HepG2 (cell line): Measurements from ENCODE around the gene CCDC86. TPM values are rescaled to one million over a fixed set of nuclear protein-coding genes. Genes with fewer than 3 reads are reported as not detected.

Experiments used
- ATAC-seq: fragments of 200-7000 bp; cut with Tn5 transposase; 3 replicates; pipeline ENCODE4 v1.9.1; 2020; ENCODE audit warnings: mild to moderate bottlenecking, moderate library complexity
- BruUV-seq: library from RNA; stranded (reverse); fragments of 400-500 nt; replicated peaks from 2 replicates; lab custom pipeline; 2021; lab: Mats Ljungman, UMichigan
- CTCF ChIA-PET: fragments of 300-600 bp; formaldehyde crosslinking; extraction: SDS; loops from one replicate; lab custom pipeline; 2021; ENCODE audit warnings: low total read pairs, inconsistent platforms, low intra/inter-chr PET ratio; lab: Yijun Ruan, JAX
- POLR2A ChIA-PET: fragments of 350-600 bp; sonication (Branson Sonifier 250); formaldehyde crosslinking; loops from one replicate; lab custom pipeline; 2020; ENCODE audit warnings: antibody characterized with exemption, inconsistent platforms; lab: Yijun Ruan, JAX
- DNase-seq: peaks from one replicate; pipeline ENCODE4 v3.0.0-alpha.2; 2015; ENCODE audit warnings: low spot score
- FAIRE-seq: peaks from 3 replicates; lab custom pipeline; 2011; peaks lifted over from hg19 to GRCh38; lab: Jason Lieb, UNC
- H2AFZ ChIP-seq: one replicate; pipeline ENCODE4 v1.6.1; 2011; ENCODE audit warnings: low read length, inconsistent platforms
- H3K27ac ChIP-seq: fragments of 300-600 bp; 3 replicates; pipeline ENCODE4 v1.8.0; 2011; ENCODE audit warnings: mixed run types, mild to moderate bottlenecking, mixed read lengths, low read length, inconsistent platforms; ENCODE audit not compliant: insufficient read depth; ENCODE audit errors: extremely low read length
- H3K27me3 ChIP-seq, 2 experiments: fragments of 200-600 bp in 1 of 2; 2 replicates in 1 of 2; 3 replicates in 1 of 2; pipeline versions ENCODE4 v1.6.0 to v1.8.0; 2011; ENCODE audit warnings: low read length in 2 of 2, mild to moderate bottlenecking in 2 of 2, moderate library complexity in 2 of 2, inconsistent platforms in 1 of 2; ENCODE audit not compliant: insufficient read depth in 2 of 2, control insufficient read depth in 1 of 2
- H3K36me3 ChIP-seq, 2 experiments: fragments of 200-600 bp in 1 of 2; replicated peaks in 1 of 2; 2 replicates in 1 of 2; 3 replicates in 1 of 2; pipeline versions ENCODE4 v1.5.1 to v1.8.0; 2011; ENCODE audit warnings: low read length in 2 of 2, inconsistent platforms in 1 of 2; ENCODE audit not compliant: insufficient read depth in 2 of 2, control insufficient read depth in 1 of 2
- H3K4me1 ChIP-seq: 2 replicates; pipeline ENCODE4 v1.5.1; 2012; ENCODE audit warnings: low read length, inconsistent platforms; ENCODE audit not compliant: insufficient read depth
- H3K4me2 ChIP-seq: 2 replicates; pipeline ENCODE4 v1.6.0; 2011; ENCODE audit warnings: low read depth, low read length, inconsistent platforms
- H3K4me3 ChIP-seq, 3 experiments: fragments of 200-600 bp in 1 of 3; sonication (generic), shearing (Covaris generic) in 1 of 3; replicated peaks in 1 of 3; 2 replicates each; pipeline ENCODE4 v1.5.1; 2011 to 2016; ENCODE audit warnings: low read length in 3 of 3, inconsistent platforms in 2 of 3, low read depth in 2 of 3, mild to moderate bottlenecking in 2 of 3, control low read depth in 1 of 3, mixed read lengths in 1 of 3; ENCODE audit not compliant: insufficient read depth in 1 of 3
- H3K79me2 ChIP-seq: one replicate; pipeline ENCODE4 v1.6.1; 2011; ENCODE audit warnings: low read length, inconsistent platforms; ENCODE audit not compliant: insufficient read depth
- H3K9ac ChIP-seq: 2 replicates; pipeline ENCODE4 v1.6.0; 2011; ENCODE audit warnings: mild to moderate bottlenecking, low read depth, low read length, inconsistent platforms; ENCODE audit not compliant: insufficient read depth
- H3K9me3 ChIP-seq: 2 replicates; pipeline ENCODE4 v1.5.1; 2012; ENCODE audit warnings: mild to moderate bottlenecking, low read length
- H4K20me1 ChIP-seq: 2 replicates; pipeline ENCODE4 v1.6.0; 2011; ENCODE audit warnings: inconsistent platforms, mild to moderate bottlenecking, low read length, moderate library complexity; ENCODE audit not compliant: insufficient read depth
- ASH2L ChIP-seq: fragments of 300-600, 200-600 bp; sonication (generic); IDR thresholded peaks from 2 replicates; pipeline ENCODE4 v1.7.0; 2017; ENCODE audit warnings: low read depth, mild to moderate bottlenecking, moderate library complexity, mixed read lengths, low read length; ENCODE audit not compliant: insufficient read length
- DBP ChIP-seq: sonication (generic); formaldehyde crosslinking; IDR thresholded peaks from 2 replicates; pipeline ENCODE4 v1.4.0; 2020; ENCODE audit warnings: missing genetic modification reagents; ENCODE audit errors: not compliant biosample characterization
- FOXM1 ChIP-seq: sonication (generic); formaldehyde crosslinking; IDR thresholded peaks from 2 replicates; pipeline ENCODE4 v1.5.0; 2020; ENCODE audit warnings: missing genetic modification reagents
- HMGA1 ChIP-seq: sonication (generic); formaldehyde crosslinking; conservative IDR thresholded peaks from 2 replicates; pipeline ENCODE4 v1.4.0; 2020; ENCODE audit warnings: missing genetic modification reagents
- KAT8 ChIP-seq: IDR thresholded peaks from 2 replicates; pipeline ENCODE4 v1.6.1; 2016; ENCODE audit warnings: missing genetic modification reagents, missing compliant biosample characterization
- MLX ChIP-seq: IDR thresholded peaks from 2 replicates; pipeline ENCODE4 v1.6.1; 2016
- NRL ChIP-seq: sonication (generic); formaldehyde crosslinking; IDR thresholded peaks from 2 replicates; pipeline ENCODE4 v1.5.0; 2020; ENCODE audit warnings: missing genetic modification reagents, mild to moderate bottlenecking, moderate library complexity, borderline replicate concordance
- TOPORS ChIP-seq: sonication (generic); formaldehyde crosslinking; IDR thresholded peaks from 2 replicates; pipeline ENCODE4 v1.8.0; 2023; ENCODE audit warnings: mild to moderate bottlenecking, missing genetic modification reagents
- ZBTB43 ChIP-seq: sonication (generic); formaldehyde crosslinking; conservative IDR thresholded peaks from 2 replicates; pipeline ENCODE4 v1.4.0; 2020; ENCODE audit warnings: missing genetic modification reagents
- ZBTB46 ChIP-seq: sonication (generic); formaldehyde crosslinking; IDR thresholded peaks from 2 replicates; pipeline ENCODE4 v1.4.0; 2020; ENCODE audit warnings: mild to moderate bottlenecking, missing genetic modification reagents, borderline replicate concordance
- ZNF451 ChIP-seq: sonication (generic); formaldehyde crosslinking; IDR thresholded peaks from 2 replicates; pipeline ENCODE4 v1.5.0; 2020; ENCODE audit warnings: mild to moderate bottlenecking, missing genetic modification reagents
- ZNF674 ChIP-seq: sonication (generic); formaldehyde crosslinking; IDR thresholded peaks from 2 replicates; pipeline ENCODE4 v1.5.0; 2020; ENCODE audit warnings: low read depth, mild to moderate bottlenecking, missing genetic modification reagents
- ZXDC ChIP-seq: sonication (generic); formaldehyde crosslinking; IDR thresholded peaks from 2 replicates; pipeline ENCODE4 v1.5.0; 2020; ENCODE audit warnings: mild to moderate bottlenecking, missing genetic modification reagents
- WGBS: methylation state at CpG from one replicate; pipeline ENCODE4 v1.1.6; 2017; ENCODE audit warnings: low lambda C conversion rate; 5-methylcytosine and 5-hydroxymethylcytosine counted together
- in situ Hi-C: cut with HindIII; loops from 2 replicates; pipeline ENCODE4 v1.10.0; 2017; ENCODE audit warnings: low pct_unique_long_range_greater_than_20kb; ENCODE audit not compliant: extremely low pct_ligation_motif_present
- intact Hi-C: fragments of 100-400 bp; cut with micrococcal nuclease; formaldehyde crosslinking; loops from one replicate; pipeline ENCODE4 v1.10.0; 2022; ENCODE audit not compliant: unreplicated experiment
- polyA plus RNA-seq, 8 experiments: library from polyadenylated mRNA; depleted of rRNA in 3 of 8; stranded (reverse) in 7 of 8; unstranded in 1 of 8; fragments of >200 nt; fragmentation: Illumina TruSeq in 4 of 8; extraction: Trizol in 4 of 8; gene quantifications; 2 replicates each; pipeline versions ENCODE4 v1.2.1 to v1.2.3, GENCODE V29; 2011 to 2016; ENCODE audit warnings: low read depth in 4 of 8, missing spikeins in 1 of 8, mixed read lengths in 1 of 8; ENCODE audit not compliant: insufficient read depth in 1 of 8
- total RNA-seq, 5 experiments: library from RNA; depleted of rRNA; stranded (reverse); fragments of >200 nt; fragmentation: Illumina TruSeq; extraction: Trizol; gene quantifications; 2 replicates each; pipeline ENCODE4 v1.2.3, GENCODE V29; 2016; ENCODE audit warnings: low read depth in 1 of 5

CCDC86 gene
- total and polyA plus RNA-seq, 2 of the 13 experiments (the other 11 are each of a cell fraction or from before 2014, with no cell fraction given): 33.8 to 37.6 TPM

- TF ChIP-seq MLX (no peak), ZNF674 (no peak), DBP (CRISPR knock-in tag) (no peak), ZXDC (CRISPR knock-in tag) (no peak)
These were observed 31.8 kb upstream of the CCDC86 start (continued) for GRCh38 chr11:60810151-60810550.

GRCh38 chr11:60810569-60810968, 31.3 kb upstream of the CCDC86 start:
- no peak for ATAC-seq
- Histone ChIP-seq H2AFZ (no peak overlapping the region), H3K79me2 (no peaks in the 10 kb centered on the region), H3K27me3 (peaks cover 1 to 10% of the 10 kb centered on the region in 2 experiments; a peak in 2 of 5 replicates), H3K4me1 (no peaks in the 10 kb centered on the region), H3K4me2 (no peak overlapping the region), H4K20me1 (no peaks in the 10 kb centered on the region), H3K36me3 (no peaks in the 10 kb centered on the region), H3K4me3 (no peak overlapping the region), H3K9me3 (no peaks in the 10 kb centered on the region), H3K9ac (no peak overlapping the region), H3K27ac (no peak overlapping the region)
- DNase-seq: no peak
- 51% methylated on average over 5 of the region's 8 CpGs for WGBS
- no TSS peak for BruUV-seq
- in situ Hi-C loops: no loop called here
- FAIRE-seq: no peak
- POLR2A ChIA-PET: no interaction called here
- CTCF ChIA-PET: no interaction called here
- intact Hi-C loops: no loop called here
- TF ChIP-seq ZBTB43 (CRISPR knock-in tag) (no peak), ZNF451 (no peak), HMGA1 (no peak), ASH2L (no peak), KAT8 (no peak), TOPORS (no peak), NRL (CRISPR knock-in tag) (no peak), FOXM1 (CRISPR knock-in tag) (no peak), ZBTB46 (CRISPR knock-in tag) (no peak), ZXDC (CRISPR knock-in tag) (no peak)
